ENCODE results near the gene DCBLD2. TPM values are rescaled to one million over a fixed set of nuclear protein-coding genes. Genes with fewer than 3 reads are reported as not detected.

DCBLD2 gene
- total and polyA plus RNA-seq, 2 of the 4 experiments (the other 2 are of a cell fraction) = 121 to 196 TPM

GRCh38 chr3:98754483-98754882, 147.0 kb downstream of the DCBLD2 start:
- ATAC-seq (ENCODE audit: low read depth) (no peak), DNase-seq (no peak)
- no peak overlapping the region for H2BK15ac ChIP-seq (ENCODE audit: low read depth, low read length)
- no CpG with 5 or more reads among the region's 3 CpGs for WGBS, 2 experiments (ENCODE audit: extremely low coverage in 2 of 2, insufficient read length in 1 of 2)
- no peaks in the 10 kb centered on the region for H3K27me3 ChIP-seq (ENCODE audit: control insufficient read depth, insufficient read depth, low read length)
- no peak overlapping the region for H2BK120ac ChIP-seq (ENCODE audit: low read depth, low read length)
- H3K9me3 ChIP-seq (ENCODE audit: control insufficient read depth, insufficient read depth, low read length) = no peaks in the 10 kb centered on the region
- H3K4me1 ChIP-seq (ENCODE audit: control insufficient read depth, insufficient read depth, low read length) = no peaks in the 10 kb centered on the region
- no peak overlapping the region for H3K18ac ChIP-seq (ENCODE audit: low read depth, low read length)
- H2BK5ac ChIP-seq (ENCODE audit: low read depth, low read length, poor library complexity, severe bottlenecking) = no peak overlapping the region
- no TSS peak for BruUV-seq (replicated peaks)
- H3K27ac ChIP-seq (ENCODE audit: insufficient read depth, low read length) = no peak overlapping the region
- no peak overlapping the region for H3K56ac ChIP-seq (ENCODE audit: extremely low read depth, insufficient read depth, low read length)
- in situ Hi-C loops (cut with MboI; ENCODE audit: low sequenced_read_pairs) = no loop called here
- ChIA-PET CTCF (no interaction called here), POLR2A (ENCODE audit: unreplicated experiment) (no interaction called here)
- no peaks in the 10 kb centered on the region for H3K79me1 ChIP-seq (ENCODE audit: low read depth in 1 of 2, low read length in 2 of 2)
- no peak overlapping the region for H2AK5ac ChIP-seq (ENCODE audit: low read depth, low read length)
- no peak overlapping the region for H3K14ac ChIP-seq (replicated peaks; ENCODE audit: low read depth, low read length)
- intact Hi-C loops (cut with micrococcal nuclease) = no loop called here
- TF ChIP-seq MAFK (IDR thresholded peaks at IDR 0.05; ENCODE audit: low read depth, low read length) (no peak), RCOR1 (IDR thresholded peaks at IDR 0.05; ENCODE audit: insufficient replicate concordance, low read length) (no peak), RFX5 (IDR thresholded peaks at IDR 0.05; ENCODE audit: low read depth, low read length) (no peak), CTCF (conservative IDR thresholded peaks at IDR 0.05; ENCODE audit: low read depth, low read length) (no peak), ELK1 (IDR thresholded peaks at IDR 0.05; ENCODE audit: borderline replicate concordance, low read depth, low read length) (no peak), MXI1 (IDR thresholded peaks at IDR 0.05; ENCODE audit: borderline replicate concordance, low read depth, low read length) (no peak), SMC3 (IDR thresholded peaks at IDR 0.05; ENCODE audit: low read depth, low read length) (no peak), CEBPB (IDR thresholded peaks at IDR 0.05; ENCODE audit: low read depth, low read length) (no peak), USF2 (IDR thresholded peaks at IDR 0.05; ENCODE audit: low read depth, low read length) (no peak), CHD1 (IDR thresholded peaks at IDR 0.05; ENCODE audit: low read depth, low read length) (no peak), RAD21 (IDR thresholded peaks at IDR 0.05; ENCODE audit: low read length) (no peak), MAZ (IDR thresholded peaks at IDR 0.05; ENCODE audit: borderline replicate concordance, low read depth, low read length) (no peak), NFE2L2 (IDR thresholded peaks at IDR 0.05; ENCODE audit: low read depth, low read length) (no peak), FOS (IDR thresholded peaks at IDR 0.05; ENCODE audit: low read depth, low read length) (no peak), BHLHE40 (IDR thresholded peaks at IDR 0.05; ENCODE audit: low read depth, low read length) (no peak), POLR2A (IDR thresholded peaks at IDR 0.05; ENCODE audit: low read depth, low read length) (no peak)
- H3K23ac ChIP-seq (ENCODE audit: low read depth, low read length) = no peak overlapping the region
- no peak overlapping the region for H4K8ac ChIP-seq (ENCODE audit: low read depth in 2 of 2, low read length in 2 of 2)
- H3K4ac ChIP-seq (ENCODE audit: low read depth, low read length) = no peak overlapping the region
- H4K5ac ChIP-seq (ENCODE audit: low read depth, low read length) = no peak overlapping the region
- H3K36me3 ChIP-seq (ENCODE audit: control insufficient read depth, insufficient read depth, low read length) = no peaks in the 10 kb centered on the region
- dilution Hi-C loops (cut with HindIII; ENCODE audit: low sequenced_read_pairs, unreplicated experiment) = no loop called here
- H3K9ac ChIP-seq (ENCODE audit: low read depth, low read length) = no peak overlapping the region
- H3K4me3 ChIP-seq (ENCODE audit: insufficient read depth, low read depth, low read length) = no peak overlapping the region
- no peaks in the 10 kb centered on the region for H3K9me1 ChIP-seq (ENCODE audit: insufficient read depth, low read length)
- no peak overlapping the region for H2AFZ ChIP-seq (replicated peaks; ENCODE audit: low read length, poor library complexity)
- H3K4me2 ChIP-seq (ENCODE audit: low read depth, low read length) = no peak overlapping the region
- H4K91ac ChIP-seq (ENCODE audit: insufficient read depth, low read depth, low read length) = no peak overlapping the region
- no peak overlapping the region for H2AK9ac ChIP-seq (replicated peaks; ENCODE audit: low read depth, low read length, poor library complexity)
- no peaks in the 10 kb centered on the region for H4K20me1 ChIP-seq (ENCODE audit: insufficient read depth, low read length)
- no peak overlapping the region for H2BK20ac ChIP-seq (ENCODE audit: low read depth, low read length)
